Left kidney (tissue), 8 donors: Measurements from ENCODE around the gene CAMK4. TPM values are rescaled to one million over a fixed set of nuclear protein-coding genes. Genes with fewer than 3 reads are reported as not detected.

Experiments used
- DNase-seq: peaks from one replicate; pipeline ENCODE4 v3.0.0-alpha.2; 2013
- long read RNA-seq, 8 donors: transcript quantifications; one replicate each; lab custom pipeline, GENCODE V29; 2026
- polyA plus RNA-seq: library from polyadenylated mRNA; unstranded; fragments of 120-200 nt; gene quantifications from one replicate; pipeline ENCODE4 v1.2.1, GENCODE V29; 2013; ENCODE audit not compliant: insufficient read length

The CAMK4 gene
- 6.1 TPM for polyA plus RNA-seq
- long read RNA-seq, donor 1: 0 reads
- long read RNA-seq, donor 2, full-length matches to known transcripts: 1 of 1 reads
- long read RNA-seq, donor 2, partial matches to known transcripts: 0 of 1 reads
- long read RNA-seq, donor 2, other reads (novel, unspliced or antisense): 0 of 1 reads
- long read RNA-seq, donor 3: 0 reads
- long read RNA-seq, donor 4: 0 reads
- long read RNA-seq, donor 5, full-length matches to known transcripts: 1 of 1 reads
- long read RNA-seq, donor 5, partial matches to known transcripts: 0 of 1 reads
- long read RNA-seq, donor 5, other reads (novel, unspliced or antisense): 0 of 1 reads
- long read RNA-seq, donor 6: 0 reads
- long read RNA-seq, donor 7, full-length matches to known transcripts: 2 of 2 reads
- long read RNA-seq, donor 7, partial matches to known transcripts: 0 of 2 reads
- long read RNA-seq, donor 7, other reads (novel, unspliced or antisense): 0 of 2 reads
- long read RNA-seq, donor 8: 0 reads

DNA sequence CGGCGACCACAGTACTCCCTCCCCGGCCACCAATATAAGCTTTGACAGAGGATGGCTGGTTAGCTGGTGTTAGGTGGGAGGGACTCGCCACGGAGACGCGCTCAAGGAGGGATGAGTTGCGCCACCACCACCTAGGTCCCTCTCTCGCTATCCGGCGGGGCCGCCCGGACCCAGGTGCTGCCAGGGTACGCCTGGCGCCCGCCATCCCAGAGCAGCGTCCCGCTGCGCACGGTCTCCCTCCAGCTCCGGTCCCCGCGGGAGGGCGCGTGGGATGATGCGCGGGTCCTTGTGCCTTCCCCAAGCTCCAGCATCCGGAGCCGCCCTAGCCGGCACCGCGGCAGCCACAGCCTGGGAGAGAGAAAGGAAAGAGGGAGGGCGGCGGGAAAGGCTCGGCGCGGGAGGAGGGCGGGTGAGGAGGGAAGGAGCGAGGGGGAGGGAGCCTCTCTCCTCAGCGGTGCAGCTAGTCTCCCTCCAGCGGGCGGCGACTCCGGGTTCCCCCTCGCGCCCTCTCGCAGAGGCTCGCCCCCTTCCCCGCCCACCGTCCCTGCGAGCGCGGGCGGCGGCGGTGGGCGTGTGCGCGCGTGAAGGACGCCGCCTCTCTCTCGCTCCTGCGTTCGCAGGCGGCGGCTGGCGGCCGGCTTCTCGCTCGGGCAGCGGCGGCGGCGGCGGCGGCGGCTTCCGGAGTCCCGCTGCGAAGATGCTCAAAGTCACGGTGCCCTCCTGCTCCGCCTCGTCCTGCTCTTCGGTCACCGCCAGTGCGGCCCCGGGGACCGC, at the start of gene CAMK4:
Gene CAMK4 (plus strand): TSS at position 598 of the 774 bp plus-strand sequence. CDS start 100 bp downstream, at position 698.
- peak; percentile 81 for DNase-seq

DNA sequence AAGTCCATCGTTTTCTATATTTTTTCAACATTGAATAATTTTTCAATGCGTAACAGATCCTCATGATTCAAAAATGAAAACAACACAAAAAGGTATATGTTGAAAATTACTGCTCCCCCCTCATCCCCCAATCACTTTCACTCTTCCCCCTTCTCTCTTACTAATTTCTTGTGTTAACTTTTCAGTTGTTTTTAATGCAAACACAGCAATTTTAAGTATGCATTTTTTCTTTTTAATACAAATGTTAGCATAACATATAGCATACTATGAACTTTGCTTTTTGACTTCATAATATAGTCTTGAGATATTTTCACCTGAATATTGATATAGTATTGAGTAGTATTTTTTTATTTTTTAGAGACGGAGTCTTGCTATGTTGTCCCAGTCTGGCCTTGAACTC, 41.1 kb upstream of the CAMK4 start:
- no peak for DNase-seq

GRCh38 chr5:111187079-111187478, 37.1 kb upstream of the CAMK4 start:
- no peak for DNase-seq

DNA sequence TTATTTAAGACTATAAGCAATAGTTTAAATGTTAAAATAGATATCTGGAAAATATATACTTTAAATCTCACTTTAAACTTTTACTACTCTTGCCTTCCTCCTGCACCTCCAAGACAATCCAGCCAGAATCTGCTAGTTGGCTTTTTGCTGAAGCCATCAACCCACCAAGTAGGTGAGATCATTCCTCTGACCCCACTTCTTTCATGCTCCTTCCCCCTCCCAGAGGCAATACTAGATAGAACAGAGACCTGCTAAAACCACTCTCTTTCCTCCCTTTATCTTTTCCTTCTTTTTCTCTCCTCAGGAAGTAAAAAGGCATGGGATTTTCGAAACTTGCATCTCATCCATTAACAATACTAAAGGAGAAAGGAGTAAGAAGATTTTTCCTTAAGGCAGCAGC, 30.1 kb upstream of the CAMK4 start:
- DNase-seq: no peak

DNA sequence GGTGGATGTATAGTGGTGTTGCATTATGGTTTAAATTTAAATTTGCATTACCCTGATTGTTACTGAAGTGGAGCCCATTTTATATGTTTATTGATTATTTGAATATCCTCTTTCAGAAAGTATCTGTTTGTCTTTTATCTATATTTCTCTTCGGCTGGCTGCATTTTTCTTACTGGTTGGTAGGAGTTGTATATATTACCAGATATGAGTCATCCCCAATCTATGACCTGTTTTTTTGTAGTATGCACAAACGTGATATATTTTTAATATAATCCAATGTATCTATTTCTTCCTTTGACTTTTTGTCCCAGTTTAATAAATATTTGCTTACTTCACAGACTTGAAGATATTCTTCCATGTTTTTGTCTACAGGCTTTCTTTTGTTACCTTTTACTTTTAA, 29.3 kb upstream of the CAMK4 start:
- DNase-seq: no peak

DNA sequence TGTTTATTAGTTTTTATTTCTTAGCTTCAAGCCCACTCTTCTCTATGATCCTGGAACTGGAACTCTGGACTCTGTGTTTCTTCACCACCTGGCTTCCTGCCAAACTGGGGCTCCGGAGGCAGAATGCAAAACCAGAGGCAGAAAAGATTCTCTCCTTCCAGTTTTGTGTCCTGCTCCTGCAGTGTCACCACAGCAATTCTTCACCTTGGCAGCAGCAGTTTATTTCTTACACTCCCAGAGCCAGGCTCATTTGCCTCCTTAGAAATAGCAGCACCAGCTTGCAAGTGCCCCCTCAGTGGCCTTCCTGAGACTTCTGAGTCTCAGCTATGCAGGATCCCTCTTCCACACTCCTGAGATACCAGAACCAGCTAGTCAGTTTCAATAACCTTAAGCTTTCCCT, 26.7 kb upstream of the CAMK4 start:
- no peak for DNase-seq

DNA sequence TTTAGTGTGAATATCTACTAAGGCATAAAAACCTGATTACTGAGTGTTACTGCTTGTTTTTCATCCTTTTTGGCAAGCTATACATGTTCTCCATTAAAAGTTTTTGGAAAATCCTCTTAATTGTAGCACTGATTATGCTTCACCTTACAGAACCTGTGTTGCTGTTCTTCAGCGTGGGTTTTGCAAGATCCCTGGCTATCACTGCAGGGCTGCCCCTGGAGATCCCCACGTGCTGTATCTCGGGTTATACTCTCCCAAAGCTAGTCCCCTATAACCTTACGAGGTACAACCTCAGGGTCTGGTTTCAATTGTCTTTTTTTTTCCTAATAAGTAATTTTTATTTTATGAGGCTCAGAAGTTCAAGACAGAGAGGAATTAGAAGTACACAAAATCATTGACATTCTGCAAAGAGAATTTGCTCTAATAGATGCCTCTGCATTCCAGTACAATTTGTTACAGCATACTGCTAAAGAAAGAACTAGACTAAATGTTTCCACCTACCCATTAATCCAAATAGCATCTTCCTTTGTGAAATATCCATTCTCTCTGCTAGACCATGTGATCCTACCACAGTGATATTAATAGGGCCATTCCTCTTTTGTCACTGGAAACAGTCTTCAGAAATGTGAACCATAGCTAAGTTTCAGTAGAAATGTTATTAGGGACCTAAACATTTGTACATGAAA, 25.8 kb upstream of the CAMK4 start:
- no peak for DNase-seq

DNA sequence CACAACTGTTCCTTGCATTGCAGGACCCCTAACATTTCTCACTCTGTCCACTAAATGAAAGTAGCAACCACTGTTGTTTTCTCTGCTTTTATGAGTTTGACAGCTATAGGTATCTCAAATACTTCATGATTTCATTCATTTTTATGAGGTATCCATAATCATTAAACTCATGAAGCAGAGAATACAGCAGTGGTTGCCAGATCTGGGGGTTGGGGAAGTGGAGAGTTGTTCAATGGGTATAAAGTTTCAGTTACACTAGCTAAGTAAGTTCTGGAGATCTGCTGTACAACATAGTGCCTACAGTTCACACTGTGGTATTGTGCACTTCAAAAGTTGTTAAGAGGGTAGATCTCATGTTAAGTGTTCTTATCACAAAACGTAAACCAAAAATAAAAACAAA, 23.4 kb upstream of the CAMK4 start:
- DNase-seq: no peak

- DNase-seq: no peak
These were observed 22.5 kb upstream of the CAMK4 start for GRCh38 chr5:111201705-111202104.

GRCh38 chr5:111211341-111211740, 12.8 kb upstream of the CAMK4 start:
- DNase-seq: no peak

- DNase-seq: no peak
These were observed 10.0 kb upstream of the CAMK4 start for GRCh38 chr5:111214052-111214742.

DNA sequence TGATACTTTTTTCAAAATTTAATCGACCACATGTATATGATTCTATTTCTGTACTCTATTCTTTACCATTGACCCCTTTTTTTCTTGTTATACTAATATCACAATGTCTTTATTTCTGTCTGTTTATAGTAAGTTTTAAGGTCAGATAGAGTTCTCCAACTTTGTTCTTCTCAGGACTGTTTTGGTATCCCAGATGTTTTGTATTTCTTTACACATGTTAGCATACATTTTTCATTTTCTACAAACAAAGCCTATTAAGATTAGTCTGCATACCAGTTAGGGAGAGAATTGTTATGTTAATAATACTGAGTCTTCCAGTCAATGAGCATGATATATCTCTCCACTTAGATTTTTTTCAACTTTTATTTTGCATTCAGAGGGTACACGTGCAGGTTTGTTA, 8.2 kb upstream of the CAMK4 start:
- DNase-seq: no peak

DNA sequence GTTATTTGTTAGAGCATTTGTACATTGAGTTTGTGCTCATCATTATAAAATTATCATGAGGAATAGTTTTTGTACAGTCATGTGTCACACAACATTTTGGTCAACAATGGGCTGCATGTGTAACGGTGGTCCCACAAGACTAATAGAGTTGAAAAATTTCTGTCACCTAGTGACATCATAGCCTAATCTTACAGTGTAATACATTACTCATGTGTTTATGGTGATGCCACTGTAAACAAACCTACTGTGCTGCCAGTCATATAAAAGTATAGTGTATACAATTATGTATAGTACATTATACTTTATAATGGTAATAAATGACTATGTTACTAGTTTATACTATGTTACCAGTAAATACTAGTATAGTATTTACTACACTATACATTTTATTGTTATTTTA, 3.0 kb upstream of the CAMK4 start:
- DNase-seq: no peak

DNA sequence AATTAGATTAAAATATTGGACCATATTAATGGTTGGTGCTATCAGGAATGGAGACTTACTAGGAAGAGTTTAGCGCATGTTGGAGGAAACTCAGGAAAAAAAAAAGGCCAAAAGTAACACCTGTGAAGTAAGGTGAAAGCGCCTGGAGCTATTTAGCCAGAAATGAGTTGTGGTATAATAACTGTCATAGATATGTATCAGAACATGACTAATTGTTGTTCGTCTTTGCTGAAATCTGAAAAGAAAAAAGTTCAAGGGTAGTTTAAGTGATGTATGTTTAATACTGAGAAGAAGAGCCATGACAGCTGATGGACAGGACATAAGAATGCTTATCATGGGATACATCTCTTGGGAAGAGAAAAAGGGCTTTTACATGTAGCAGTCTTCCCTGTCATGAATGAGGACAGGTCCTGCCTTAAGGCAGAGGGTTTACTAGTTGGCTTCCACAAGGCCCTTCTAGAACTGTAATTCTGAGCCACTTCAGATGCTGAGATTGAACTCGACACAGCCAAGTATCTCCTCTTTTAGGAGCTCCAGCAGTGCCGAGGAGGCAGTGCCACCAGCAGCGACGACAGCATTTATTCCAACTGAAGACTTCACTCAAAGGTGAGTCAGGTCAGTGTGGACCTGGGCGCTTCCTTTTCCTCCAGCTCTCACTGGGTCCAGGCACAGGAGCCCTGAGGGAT, 940 bp upstream of the CAMK4 start:
- DNase-seq: no peak

DNA sequence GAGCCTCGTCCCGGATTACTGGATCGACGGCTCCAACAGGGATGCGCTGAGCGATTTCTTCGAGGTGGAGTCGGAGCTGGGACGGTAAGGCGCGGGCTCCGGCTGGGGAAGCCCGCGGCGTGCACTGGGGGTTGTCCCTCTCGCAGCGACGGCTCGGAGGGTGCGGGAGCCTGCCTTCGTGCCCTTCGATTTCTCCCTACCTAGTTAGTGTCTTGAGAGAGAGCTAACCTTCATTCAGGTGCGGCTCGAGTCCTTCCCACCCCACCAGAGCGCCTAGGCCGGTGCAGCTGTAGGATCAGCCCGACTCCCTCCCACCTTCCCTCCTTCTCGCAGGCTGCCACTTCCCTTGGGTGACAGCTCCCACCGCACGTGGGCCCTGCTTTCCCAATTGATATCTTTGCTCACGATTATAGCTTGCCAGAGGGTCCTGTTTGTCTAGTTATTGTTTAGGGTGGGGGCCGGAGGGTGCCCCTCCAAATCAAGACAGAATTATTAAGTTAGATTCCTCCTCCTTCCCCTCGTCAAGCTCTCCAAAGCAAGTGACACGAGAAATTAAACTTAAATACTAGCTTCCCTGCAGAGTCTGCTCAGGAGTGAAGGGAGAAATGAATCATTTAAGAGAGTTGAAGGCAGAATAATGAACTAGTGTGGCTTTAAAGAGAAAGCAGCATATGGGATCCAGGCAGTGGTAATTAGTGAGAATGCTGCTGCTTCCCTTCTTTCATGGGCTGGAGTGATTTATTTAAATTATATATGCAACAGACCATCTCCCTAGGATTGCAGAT, 569 bp downstream of the CAMK4 start:
- DNase-seq: peak; percentile 3

GRCh38 chr5:111225926-111226325, 1.7 kb downstream of the CAMK4 start:
- DNase-seq: no peak

DNA sequence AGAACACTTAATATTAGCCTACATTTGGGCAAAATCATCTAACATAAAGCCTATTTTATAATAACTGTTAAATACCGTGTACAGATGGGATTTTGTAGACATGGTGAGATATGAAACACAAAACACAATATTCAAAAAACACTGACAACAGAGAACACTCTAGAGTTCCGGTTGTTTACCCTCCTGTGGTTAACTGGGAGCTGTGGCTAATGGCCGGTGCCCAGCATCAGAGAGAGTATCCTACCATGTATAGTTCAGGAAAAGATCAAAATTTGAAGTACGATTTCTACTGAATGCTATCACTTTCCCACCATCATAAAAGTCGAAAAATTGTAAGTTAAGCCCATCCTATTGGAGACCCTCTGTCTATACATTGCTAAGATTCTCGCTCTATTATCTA, 2.4 kb downstream of the CAMK4 start:
- no peak for DNase-seq

DNA sequence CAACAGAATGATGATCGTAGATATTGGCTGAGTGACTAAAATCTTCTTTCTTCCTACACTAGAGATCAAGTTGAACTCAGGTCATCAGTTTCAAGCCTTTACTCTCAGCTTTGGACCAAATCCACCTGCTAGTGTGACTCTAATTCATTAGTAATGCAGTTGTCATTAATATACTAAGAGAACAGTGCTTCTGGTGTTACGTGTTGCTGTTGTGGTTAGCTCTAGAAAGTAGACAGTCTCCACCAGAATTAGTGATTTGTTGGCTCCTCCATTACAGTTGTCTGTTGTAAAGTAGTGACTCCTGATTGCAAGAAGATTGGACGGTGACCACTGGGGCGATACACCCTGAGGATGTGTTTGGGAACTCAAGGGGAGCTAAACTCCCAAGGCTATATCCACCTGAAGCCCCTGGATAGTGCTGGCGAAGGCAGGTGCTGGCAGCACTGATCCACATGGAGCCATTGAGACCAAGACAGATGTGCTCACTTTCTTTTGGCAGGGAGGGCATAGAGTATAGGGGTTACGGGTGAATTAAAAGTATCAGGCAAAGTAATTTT, 3.1 kb downstream of the CAMK4 start:
- DNase-seq: no peak

GRCh38 chr5:111227801-111228200, 3.6 kb downstream of the CAMK4 start:
- DNase-seq: no peak

- DNase-seq: no peak
These were observed 4.5 kb downstream of the CAMK4 start for GRCh38 chr5:111228520-111229220.
